Neural progenitor cell (in vitro differentiated cells): ENCODE results near the gene TRABD2B. TPM values are rescaled to one million over a fixed set of nuclear protein-coding genes. Genes with fewer than 3 reads are reported as not detected.
A peak's percentile ranks its signal among the peaks of the same experiment; 100 is the strongest.

Experiments
- DNase-seq: peaks from one replicate; pipeline ENCODE4 v3.0.0-alpha.2; 2016; ENCODE audit warnings: low spot score
- H2AFZ ChIP-seq: fragments of 200-600 bp; sonication (generic); replicated peaks from 2 replicates; pipeline ENCODE4 v1.6.1; 2016; ENCODE audit warnings: antibody characterized with exemption
- H3F3A ChIP-seq: fragments of 200-600 bp; sonication (generic); 2 replicates; pipeline ENCODE4 v1.6.1; 2016; ENCODE audit warnings: antibody characterized with exemption, low read depth
- H3K27ac ChIP-seq: fragments of 200-600 bp; sonication (generic); 2 replicates; pipeline ENCODE4 v1.5.1; 2016; ENCODE audit warnings: mild to moderate bottlenecking
- H3K27me3 ChIP-seq: fragments of 200-600 bp; sonication (generic); 2 replicates; pipeline ENCODE4 v1.6.1; 2016; ENCODE audit warnings: mild to moderate bottlenecking, moderate library complexity
- H3K36me3 ChIP-seq: fragments of 200-600 bp; sonication (generic); 2 replicates; pipeline ENCODE4 v1.5.1; 2016
- H3K4me1 ChIP-seq: fragments of 200-600 bp; sonication (generic); 2 replicates; pipeline ENCODE4 v1.6.1; 2016; ENCODE audit warnings: mixed run types
- H3K4me2 ChIP-seq: fragments of 200-600 bp; sonication (generic); 2 replicates; pipeline ENCODE4 v1.6.1; 2016
- H3K4me3 ChIP-seq: fragments of 200-600 bp; sonication (generic); 2 replicates; pipeline ENCODE4 v1.5.1; 2016
- H3K79me2 ChIP-seq: fragments of 200-600 bp; sonication (generic); 2 replicates; pipeline ENCODE4 v1.6.1; 2016; ENCODE audit warnings: low read depth
- H3K9ac ChIP-seq: fragments of 200-600 bp; sonication (generic); 2 replicates; pipeline ENCODE4 v1.6.1; 2016
- H3K9me3 ChIP-seq: fragments of 200-600 bp; sonication (generic); 2 replicates; pipeline ENCODE4 v1.5.1; 2016; ENCODE audit warnings: low read depth
- H4K20me1 ChIP-seq: fragments of 200-600 bp; sonication (generic); 2 replicates; pipeline ENCODE4 v1.6.1; 2016; ENCODE audit warnings: low read depth
- H3K27ac Mint-ChIP-seq: 3 replicates; pipeline ENCODE4 v1.8.0; 2021; ENCODE audit warnings: mixed read lengths
- H3K27me3 Mint-ChIP-seq: 2 replicates; pipeline ENCODE4 v1.8.0; 2022; ENCODE audit warnings: low read depth, mild to moderate bottlenecking, inconsistent platforms, moderate library complexity, mixed read lengths; ENCODE audit not compliant: insufficient read depth
- H3K36me3 Mint-ChIP-seq: 3 replicates; pipeline ENCODE4 v1.8.0; 2021; ENCODE audit warnings: mixed read lengths
- H3K4me1 Mint-ChIP-seq: 3 replicates; pipeline ENCODE4 v1.8.0; 2021; ENCODE audit warnings: mixed read lengths
- H3K4me3 Mint-ChIP-seq: 3 replicates; pipeline ENCODE4 v1.8.0; 2021; ENCODE audit warnings: mild to moderate bottlenecking, moderate library complexity, mixed read lengths
- H3K9me3 Mint-ChIP-seq: 3 replicates; pipeline ENCODE4 v1.8.0; 2020; ENCODE audit warnings: mixed read lengths
- CTCF ChIP-seq: fragments of 200-600 bp; sonication (generic); IDR thresholded peaks from 2 replicates; pipeline ENCODE4 v1.5.1; 2017; ENCODE audit warnings: antibody characterized with exemption, mild to moderate bottlenecking
- EZH2 ChIP-seq: fragments of 200-600 bp; sonication (generic); IDR thresholded peaks from 2 replicates; pipeline ENCODE4 v1.6.1; 2017; ENCODE audit warnings: antibody characterized with exemption, mild to moderate bottlenecking, moderate library complexity
- EZH2phosphoT487 ChIP-seq: fragments of 200-600 bp; sonication (generic); IDR thresholded peaks from 2 replicates; pipeline ENCODE4 v1.6.1; 2017; ENCODE audit warnings: antibody characterized with exemption
- total RNA-seq: library from RNA; depleted of rRNA; stranded (reverse); fragments of >200 nt; gene quantifications from 2 replicates; pipeline ENCODE4 v1.2.3, GENCODE V29; 2015; ENCODE audit warnings: low replicate concordance

TRABD2B gene
- total RNA-seq, 1 donor from 2014 or later: 0.09 TPM

DNA sequence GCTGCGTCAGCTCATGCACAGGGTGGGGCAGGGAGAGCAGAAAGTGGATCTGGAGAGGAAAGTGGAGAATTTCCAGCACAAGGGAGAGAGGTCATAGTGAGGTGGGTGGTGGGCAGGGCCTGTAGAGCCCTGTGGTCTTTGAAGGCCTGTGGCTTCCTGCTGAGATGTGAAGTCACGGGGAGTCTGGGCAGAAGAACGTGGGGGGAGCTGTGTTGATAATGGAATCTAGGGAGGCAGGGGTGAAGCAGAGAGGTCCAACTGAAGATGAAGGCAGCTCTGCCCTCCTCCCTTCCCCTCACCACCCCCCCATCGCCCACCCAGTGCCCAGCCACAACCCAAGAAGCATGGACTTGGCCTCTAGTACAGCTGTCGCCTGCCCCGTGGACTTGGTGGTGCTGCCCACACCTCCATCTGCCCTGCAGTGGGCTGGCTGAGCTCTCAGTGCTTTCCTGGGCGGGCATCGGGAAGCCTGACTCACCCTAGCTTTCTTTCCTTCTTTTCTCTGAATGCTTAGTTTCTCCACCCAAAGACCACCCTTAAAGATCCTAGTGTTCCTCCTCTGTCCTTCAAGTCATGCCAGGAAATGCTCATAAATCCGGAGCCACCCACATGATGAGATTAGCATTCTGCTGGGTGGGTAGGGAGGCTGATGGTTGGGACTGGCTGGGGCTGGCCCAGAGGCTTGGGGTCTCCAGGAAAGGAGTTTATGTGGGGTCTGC, 186.1 kb downstream of the TRABD2B start:
- Histone ChIP-seq H3K27ac (no peak overlapping the region), H3K9ac (no peak overlapping the region), H3K4me1 (peaks cover 7% of the 10 kb centered on the region), H3K27me3 (no peaks in the 10 kb centered on the region), H3K36me3 (no peaks in the 10 kb centered on the region), H3K4me3 (no peak overlapping the region), H4K20me1 (no peaks in the 10 kb centered on the region), H3K4me2 (no peak overlapping the region), H3K9me3 (no peaks in the 10 kb centered on the region), H3F3A (no peaks in the 10 kb centered on the region), H2AFZ (no peak overlapping the region), H3K79me2 (no peaks in the 10 kb centered on the region)
- H3K9me3 Mint-ChIP-seq: no peaks in the 10 kb centered on the region
- no peak for TF ChIP-seq CTCF
- TF ChIP-seq EZH2phosphoT487: no peak
- TF ChIP-seq EZH2: no peak
- peak overlapping the region; percentile 78 for H3K27ac Mint-ChIP-seq
- H3K36me3 Mint-ChIP-seq: no peaks in the 10 kb centered on the region
- H3K4me1 Mint-ChIP-seq: peaks cover 46% of the 10 kb centered on the region
- H3K27me3 Mint-ChIP-seq: peaks cover 6% of the 10 kb centered on the region
- DNase-seq: no peak
- no peak overlapping the region for H3K4me3 Mint-ChIP-seq

GRCh38 chr1:47809301-47810084, 187.7 kb downstream of the TRABD2B start:
- H3K4me2 ChIP-seq: no peak overlapping the region
- H3K9me3 ChIP-seq: no peaks in the 10 kb centered on the region
- peaks cover 6% of the 10 kb centered on the region for H3K27me3 Mint-ChIP-seq
- no peaks in the 10 kb centered on the region for H3K36me3 Mint-ChIP-seq
- no peaks in the 10 kb centered on the region for H3K36me3 ChIP-seq
- no peak for DNase-seq
- H2AFZ ChIP-seq: no peak overlapping the region
- no peaks in the 10 kb centered on the region for H3F3A ChIP-seq
- peak overlapping the region; percentile 32 for H3K27ac Mint-ChIP-seq
- no peak overlapping the region for H3K27ac ChIP-seq
- no peak overlapping the region for H3K4me3 Mint-ChIP-seq
- peaks cover 5% of the 10 kb centered on the region for H3K4me1 ChIP-seq
- no peaks in the 10 kb centered on the region for H3K9me3 Mint-ChIP-seq
- no peaks in the 10 kb centered on the region for H4K20me1 ChIP-seq
- H3K79me2 ChIP-seq: no peaks in the 10 kb centered on the region
- H3K27me3 ChIP-seq: no peaks in the 10 kb centered on the region
- no peak overlapping the region for H3K4me3 ChIP-seq
- H3K4me1 Mint-ChIP-seq: peaks cover 34% of the 10 kb centered on the region
- TF ChIP-seq EZH2phosphoT487: no peak
- TF ChIP-seq EZH2: no peak
- TF ChIP-seq CTCF: no peak
- H3K9ac ChIP-seq: no peak overlapping the region

DNA sequence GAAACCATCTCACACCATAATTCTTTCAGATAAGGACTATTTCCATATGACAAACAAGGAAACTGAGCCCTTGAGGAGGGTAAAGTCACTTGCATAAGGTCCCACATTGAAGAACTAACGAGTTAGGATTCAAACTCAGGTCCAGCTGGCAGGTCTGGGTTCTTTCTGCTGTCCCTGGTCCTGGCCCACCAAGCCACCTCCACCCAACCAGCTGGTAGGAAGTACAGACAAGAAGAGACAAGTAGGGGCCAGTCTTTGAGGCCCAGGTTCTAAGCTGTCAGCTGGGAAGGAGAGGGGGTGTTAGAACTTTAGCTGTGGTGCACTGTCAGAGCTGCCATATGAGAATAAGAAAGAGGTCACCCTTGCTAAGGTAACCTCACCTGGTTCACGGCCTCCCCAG, 188.6 kb downstream of the TRABD2B start:
- H3F3A ChIP-seq: no peaks in the 10 kb centered on the region
- no peaks in the 10 kb centered on the region for H3K27me3 ChIP-seq
- no peaks in the 10 kb centered on the region for H3K9me3 ChIP-seq
- no peaks in the 10 kb centered on the region for H3K4me1 ChIP-seq
- Mint-ChIP-seq H3K27me3 (peaks cover 6% of the 10 kb centered on the region), H3K4me3 (no peak overlapping the region), H3K27ac (no peak overlapping the region), H3K4me1 (peaks cover 33% of the 10 kb centered on the region), H3K9me3 (no peaks in the 10 kb centered on the region), H3K36me3 (no peaks in the 10 kb centered on the region)
- H3K9ac ChIP-seq: no peak overlapping the region
- no peak overlapping the region for H2AFZ ChIP-seq
- TF ChIP-seq EZH2: no peak
- TF ChIP-seq EZH2phosphoT487: no peak
- TF ChIP-seq CTCF: no peak
- H3K36me3 ChIP-seq: no peaks in the 10 kb centered on the region
- no peak overlapping the region for H3K4me3 ChIP-seq
- DNase-seq: no peak
- no peaks in the 10 kb centered on the region for H4K20me1 ChIP-seq
- H3K4me2 ChIP-seq: no peak overlapping the region
- H3K79me2 ChIP-seq: no peaks in the 10 kb centered on the region
- no peak overlapping the region for H3K27ac ChIP-seq
